NCI-H2107 (cell line): ENCODE measurements around the gene JPH3.
"Not testable (repeated sequence)": the region's sequence is repeated elsewhere in the genome, so short reads cannot be mapped to it uniquely, and the experiment has no call there.

Experiments
- DNase-seq: peaks from one replicate; lab custom pipeline; 2025; lab: John Stamatoyannopoulos, UW

JPH3 gene

DNA sequence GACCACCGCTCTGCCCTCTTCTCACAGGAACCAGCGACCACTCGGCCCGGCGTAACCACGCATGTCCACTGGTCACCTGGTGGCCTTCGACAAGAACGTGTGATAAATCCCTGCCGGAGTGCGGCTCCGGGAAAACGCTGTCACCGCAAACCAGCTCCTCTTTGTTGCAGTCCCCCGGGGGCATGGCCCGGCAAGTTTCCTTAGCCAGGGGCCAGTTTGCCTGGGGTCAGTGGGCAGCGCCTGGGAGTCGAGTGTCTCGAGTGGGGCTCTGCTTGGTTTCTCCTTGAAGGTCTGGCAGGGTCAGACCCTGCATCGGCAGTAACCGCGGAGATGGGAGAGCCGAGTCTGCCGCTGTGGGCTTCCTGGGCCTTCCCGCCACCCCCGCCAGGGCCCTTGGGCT, 52.5 kb downstream of the JPH3 start:
- DNase-seq = no peak

DNA sequence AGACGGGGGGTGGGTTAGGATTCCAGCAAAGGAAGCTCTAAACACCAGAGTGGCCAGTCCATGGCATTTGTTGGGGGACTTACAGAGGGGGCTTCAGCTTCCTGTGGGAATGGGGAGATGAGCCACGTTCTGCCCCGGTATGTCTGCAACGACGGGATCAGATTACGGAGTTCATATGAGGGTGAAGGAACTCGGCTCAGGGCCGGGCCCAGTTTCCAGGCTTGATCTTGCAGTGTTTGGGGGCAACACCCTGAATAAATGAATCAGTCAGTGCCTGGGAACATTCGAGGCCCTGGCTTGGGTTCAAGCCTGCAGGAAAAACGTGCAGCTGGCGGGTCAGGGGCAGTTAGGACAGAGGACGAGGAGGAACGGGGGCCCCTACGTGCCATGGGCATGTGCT, 54.0 kb downstream of the JPH3 start:
- DNase-seq = no peak

DNA sequence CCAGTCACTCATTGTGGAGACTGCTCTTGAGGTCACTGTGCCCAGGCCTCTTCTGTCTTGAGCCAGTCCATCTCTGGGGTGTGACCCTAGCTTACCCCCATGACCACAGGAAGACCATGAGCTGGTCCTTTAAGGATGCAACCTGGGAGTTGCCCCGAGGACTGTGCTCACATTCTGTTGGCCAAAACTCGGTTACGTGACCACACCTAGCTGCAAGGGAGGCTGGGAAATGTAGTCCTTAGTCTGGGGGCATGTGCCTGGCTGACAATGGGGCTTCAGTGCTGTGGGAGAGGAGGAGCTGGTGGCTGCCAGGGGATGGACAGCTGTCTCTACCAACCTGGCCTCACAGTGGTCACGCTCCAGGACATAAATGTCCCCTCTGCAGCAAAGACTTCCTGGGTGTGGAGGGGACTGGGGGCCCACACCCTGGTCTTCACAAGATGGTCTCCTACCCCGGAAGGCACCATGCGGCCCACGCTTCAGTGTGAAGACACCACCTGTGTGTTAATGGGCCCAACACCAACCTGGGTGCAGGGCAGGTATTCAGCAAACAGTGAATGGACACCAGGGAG, 55.4 kb downstream of the JPH3 start:
- DNase-seq = no peak

DNA sequence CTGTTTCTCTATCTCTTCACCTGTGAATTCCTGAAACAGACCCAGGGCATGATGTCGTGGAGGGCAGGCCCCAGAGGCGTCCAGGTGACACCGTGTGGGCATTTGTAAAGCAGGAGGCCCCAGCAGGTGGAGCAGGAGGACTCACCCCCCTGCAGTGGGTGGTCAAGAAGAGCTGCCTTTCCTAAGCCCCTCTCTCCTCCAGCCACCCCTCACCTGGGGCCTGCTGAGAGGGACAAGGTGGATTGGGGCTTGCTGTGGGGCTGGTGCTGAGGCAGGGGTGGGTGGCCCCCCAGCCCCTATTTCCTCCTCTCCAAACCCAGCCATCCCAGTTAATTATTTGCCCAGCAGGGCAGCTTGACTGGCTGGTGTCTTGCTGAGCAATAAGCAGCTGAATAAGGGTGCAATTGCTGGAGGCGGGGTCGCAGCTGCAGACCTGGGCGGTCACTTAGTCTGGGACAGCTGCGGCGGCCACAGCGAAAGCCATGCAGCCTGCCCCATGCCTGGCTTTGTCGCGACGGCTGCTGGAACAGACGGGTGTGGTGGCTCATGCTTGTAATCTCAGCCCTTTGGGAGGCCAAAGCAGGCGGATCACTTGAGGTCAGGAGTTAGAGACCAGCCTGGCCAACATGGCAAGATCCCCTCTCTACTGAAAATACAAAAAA, 56.4 kb downstream of the JPH3 start:
- DNase-seq = no peak

DNA sequence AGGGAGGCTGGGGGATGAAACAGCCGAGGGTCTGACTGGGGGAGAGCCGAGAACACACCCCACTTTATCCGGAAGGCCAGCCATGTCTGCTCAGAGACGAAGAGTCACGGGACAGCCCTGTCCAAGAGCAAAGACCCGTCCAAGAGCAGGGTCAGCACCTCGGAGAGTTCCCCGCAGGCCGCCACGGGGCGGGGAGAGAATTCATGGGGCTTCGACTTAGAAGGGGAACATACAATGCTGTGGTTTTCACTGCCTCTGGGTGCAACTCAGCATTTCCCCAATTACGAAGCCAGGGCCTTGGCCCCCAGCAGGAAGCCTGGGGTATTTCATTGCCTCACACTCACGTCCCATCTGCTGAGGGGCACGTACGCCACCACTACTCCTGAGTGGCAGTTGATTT, 59.3 kb downstream of the JPH3 start:
- no peak for DNase-seq

DNA sequence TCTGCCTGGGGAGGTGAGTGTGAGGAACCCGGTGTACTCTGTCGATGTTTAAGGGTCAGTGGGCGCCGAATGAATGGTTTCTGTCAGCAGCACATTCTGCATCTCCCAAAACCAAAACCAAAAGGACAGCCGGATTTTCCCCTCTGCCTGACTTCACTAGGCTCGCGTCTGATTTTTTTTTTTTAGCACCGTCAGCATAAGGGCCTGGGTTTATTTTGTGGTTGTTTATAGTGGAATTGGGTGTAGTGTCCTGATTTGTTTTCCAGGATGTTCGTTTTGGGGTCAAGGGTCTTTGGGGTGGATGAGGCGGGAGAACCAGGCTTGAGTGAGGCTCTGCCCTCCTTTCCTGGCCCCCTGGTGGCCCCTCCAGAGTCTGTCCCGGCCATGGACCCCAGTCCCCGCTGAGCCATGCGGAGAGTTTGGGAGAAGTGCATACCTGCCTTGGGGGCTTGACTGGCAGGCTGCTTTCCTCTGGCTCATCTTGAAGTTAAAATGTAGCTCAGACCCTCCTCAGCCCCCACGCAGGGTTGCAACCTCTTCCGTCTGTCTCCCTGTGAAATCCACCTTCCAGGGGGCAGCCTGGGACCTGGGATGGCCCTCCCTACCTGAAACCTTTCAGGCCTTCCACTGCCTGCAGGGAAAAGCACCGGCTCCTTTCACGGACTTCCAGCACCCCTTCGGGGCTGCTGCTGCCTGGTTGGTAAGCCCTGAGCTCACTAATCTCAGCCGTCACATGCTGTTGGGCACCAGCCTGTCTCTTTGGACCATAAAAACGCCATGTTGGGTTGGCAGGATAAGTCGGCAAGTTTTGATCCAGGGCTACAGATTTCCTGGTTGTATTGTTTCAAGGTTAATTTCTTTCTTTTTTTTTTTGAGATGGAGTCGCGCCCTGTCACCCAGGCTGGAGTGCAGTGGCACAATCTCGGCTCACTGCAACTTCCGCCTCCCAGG, 60.2 kb downstream of the JPH3 start:
- DNase-seq = no peak

DNA sequence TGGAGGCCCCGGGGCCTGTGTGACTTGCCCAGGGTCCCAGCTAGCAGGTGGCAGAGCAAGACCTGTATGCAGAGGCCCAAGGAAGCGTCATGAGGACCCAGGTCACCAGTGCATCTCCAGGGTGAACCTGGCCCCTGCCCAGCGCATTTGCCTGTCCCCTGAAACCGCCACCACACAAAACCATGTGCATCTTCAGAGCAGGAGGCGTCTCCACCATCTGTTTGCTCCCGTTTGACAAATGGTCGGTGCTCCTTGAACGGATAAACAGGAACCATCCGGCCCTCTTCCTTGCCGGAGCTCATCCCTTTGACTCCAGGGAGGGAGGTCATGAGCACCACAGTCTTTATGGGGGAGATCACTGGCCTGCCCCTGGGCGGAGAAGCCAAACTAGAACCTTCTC, 62.5 kb downstream of the JPH3 start:
- no peak for DNase-seq

DNA sequence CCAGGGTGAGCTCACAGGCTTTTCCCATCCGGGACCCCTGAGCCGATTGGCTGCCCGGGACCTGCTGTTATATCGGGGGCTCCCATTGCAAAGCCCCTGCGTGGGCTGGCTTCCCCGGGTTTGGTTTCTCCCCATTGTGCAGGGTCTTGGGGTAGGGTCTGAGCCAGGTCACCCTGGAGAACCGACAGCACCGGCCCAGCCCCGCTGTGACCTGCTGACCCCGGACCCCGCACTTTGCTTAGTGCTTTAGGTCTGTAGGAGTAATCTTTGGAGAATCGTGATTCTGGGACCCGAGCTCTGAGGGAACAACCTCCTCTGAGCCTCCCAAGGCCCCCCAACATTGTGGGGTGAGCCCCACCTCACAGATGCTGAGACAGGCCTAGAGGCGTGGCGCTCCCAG, 62.9 kb downstream of the JPH3 start:
- DNase-seq = no peak

DNA sequence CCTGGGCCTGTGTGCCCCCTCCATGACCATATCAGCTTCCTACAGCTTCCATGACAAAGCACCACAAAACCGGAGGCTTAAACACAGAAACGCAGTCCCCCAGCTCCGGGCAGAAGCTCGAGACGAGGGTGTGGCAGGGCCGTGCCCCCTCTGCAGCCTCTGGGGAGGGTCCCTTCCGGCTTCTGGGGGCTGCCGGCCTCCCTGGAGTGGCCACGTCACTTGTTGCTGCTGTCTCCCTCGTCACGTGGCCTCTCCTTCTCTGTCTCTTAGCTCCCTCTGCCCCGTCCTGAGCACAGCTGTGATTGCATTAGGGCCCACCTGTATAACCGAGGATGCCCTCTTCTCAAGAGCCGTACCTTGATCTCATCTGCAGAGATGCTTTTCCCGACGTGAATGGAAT, 64.6 kb downstream of the JPH3 start:
- DNase-seq = no peak

DNA sequence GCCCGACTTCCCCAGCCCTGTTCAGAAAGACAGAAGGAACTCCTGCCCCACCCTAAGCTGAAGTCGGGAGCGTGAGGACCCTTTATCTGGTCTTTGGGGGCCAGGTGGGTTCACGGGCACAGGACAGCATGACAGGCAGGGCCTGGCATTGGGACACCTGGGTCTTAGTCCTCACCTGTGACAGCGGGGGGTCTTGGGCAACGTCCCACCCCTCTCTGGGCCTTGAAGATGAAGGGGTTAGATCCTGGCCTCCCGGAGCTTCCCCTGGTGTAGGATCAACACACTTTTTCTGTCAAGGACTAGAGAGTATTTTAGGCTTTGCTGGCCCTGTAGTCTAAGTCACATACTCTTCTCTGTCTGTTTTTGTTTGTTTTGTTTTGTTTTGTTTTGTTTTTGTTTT, 65.1 kb downstream of the JPH3 start:
- DNase-seq = no peak

DNA sequence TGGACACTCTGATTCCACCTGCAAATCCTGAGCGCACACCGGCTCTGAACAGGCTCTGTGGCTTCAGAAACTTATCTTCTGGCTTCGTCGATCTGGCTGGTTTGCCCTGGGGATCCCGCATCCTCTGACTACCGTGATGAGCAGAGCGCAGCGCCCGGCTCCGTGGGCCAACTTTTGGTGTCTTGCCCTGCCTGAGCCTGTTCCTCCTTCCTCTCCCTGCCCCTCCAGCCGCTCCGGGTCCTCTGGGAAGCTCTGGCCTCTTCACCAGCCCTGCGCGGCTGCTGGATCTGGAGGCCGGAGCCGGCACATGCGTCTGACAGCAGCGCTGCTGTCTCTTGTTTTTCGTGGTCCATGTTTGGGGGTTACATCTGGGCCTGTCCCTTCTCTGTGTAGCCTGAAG, 65.6 kb downstream of the JPH3 start:
- no peak for DNase-seq

DNA sequence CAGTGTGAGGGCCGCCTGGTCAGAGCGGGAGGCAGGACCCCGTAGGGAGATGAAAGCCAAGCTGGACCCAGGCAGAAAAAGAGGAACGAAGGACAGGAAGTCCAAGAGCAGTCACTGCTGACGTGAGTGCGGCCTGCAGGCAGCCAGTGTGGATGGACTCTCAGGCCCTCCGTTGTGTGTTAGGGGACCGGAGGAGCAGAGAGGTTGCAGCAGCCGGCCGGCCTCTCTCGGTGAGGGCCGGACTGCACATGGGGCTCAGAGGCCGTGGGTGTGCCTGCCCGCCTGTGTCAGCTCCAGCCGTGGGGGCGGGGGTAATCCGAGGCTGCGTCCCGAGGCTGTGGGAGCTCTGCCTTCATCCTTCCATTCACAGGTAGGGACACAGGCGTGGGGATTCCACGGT, 67.4 kb downstream of the JPH3 start:
- no peak for DNase-seq

DNA sequence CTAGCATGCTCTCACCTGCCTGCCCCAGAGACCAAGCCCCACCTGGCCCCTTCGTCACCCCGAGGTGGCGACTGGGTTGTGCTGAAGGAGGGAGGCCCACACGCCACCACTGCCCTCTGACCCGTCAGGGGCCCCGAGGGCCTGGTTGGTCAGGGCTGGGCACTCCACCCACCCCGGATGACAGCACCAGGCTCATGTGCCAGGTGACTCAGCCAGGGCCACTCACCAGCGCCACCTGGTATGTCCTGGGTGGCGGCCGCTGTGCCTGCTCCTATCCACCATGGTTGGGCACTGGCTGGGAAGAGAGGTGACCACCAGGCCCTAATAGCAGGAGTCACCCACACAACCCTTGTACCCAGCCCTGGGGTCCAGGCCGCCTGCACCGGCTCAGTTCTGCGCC, 68.9 kb downstream of the JPH3 start:
- DNase-seq = no peak

DNA sequence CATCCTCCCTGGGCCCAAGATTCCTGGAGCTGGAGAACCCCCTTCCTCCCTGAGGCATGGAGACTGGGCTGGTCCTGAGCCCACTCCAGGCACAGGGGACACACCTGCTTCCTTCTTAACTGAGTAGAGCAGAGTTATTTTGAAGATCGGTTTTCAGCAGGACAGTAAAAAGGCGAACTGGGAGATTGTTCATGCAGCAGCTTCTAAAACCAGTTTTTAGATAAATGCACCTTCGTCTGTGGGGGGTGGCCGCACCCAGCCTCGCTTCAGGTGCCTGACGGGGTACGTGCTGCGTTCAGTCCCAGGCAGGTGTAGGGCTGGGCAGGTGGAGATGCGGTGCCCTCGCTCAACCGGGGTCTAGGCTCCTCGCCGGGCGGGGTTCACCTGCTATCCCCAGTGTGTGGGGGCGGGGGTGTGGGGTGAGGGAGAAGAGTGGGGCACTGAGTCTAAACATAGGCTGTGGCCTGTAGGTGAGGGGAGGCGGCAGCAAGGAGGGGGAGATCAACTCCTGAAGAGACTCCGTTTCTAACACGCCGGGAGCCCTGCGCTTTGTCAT, 69.5 kb downstream of the JPH3 start:
- DNase-seq = no peak

DNA sequence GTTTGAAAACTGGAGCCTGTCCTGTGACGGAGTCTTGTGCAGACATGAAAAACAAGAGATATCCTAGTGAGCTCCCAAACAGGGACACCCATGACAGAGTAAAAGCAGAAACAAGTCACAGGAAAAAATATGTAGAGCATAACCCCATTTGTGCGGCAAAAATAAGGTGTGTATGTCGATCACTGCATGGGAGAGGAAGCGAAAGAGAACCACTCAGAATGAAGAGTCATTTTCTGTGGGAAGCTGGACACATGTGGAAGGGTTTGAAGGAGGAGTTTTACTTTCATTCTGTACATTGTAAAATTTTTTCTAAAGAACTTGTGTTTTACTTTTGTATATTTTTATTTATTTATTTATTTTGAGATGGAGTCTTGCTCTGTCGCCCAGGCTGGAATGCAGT, 72.1 kb downstream of the JPH3 start:
- no peak for DNase-seq

DNA sequence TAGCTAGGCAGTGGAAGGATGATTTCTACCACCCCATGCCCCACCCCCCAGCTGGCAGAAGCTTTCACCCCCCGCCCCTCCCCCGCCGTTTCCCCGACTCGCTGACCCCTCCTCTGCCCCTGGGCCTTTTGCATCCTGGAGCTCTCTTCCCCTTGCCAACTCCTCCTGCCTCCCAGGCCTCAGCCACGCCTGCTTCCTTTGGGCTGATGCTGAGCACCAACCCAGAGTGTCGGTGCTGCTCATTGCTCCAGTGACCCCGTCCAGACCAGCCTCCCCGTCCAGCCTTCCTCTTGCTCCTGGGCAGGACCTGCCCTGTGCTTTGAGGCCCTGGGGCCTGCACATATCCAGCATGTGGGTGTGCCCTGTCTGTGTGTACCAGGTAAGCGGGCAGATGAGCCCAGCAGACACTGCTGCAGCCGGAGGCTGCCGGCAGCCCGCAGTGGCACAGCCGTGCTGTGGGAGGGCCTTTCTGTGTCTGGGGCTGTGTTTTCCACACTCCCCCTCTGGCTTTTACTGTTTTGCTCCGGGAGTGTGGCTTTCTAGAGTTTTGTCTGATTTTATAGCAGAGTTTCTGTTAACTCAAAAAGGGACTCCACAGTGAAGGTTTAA, 72.9 kb downstream of the JPH3 start:
- no peak for DNase-seq

DNA sequence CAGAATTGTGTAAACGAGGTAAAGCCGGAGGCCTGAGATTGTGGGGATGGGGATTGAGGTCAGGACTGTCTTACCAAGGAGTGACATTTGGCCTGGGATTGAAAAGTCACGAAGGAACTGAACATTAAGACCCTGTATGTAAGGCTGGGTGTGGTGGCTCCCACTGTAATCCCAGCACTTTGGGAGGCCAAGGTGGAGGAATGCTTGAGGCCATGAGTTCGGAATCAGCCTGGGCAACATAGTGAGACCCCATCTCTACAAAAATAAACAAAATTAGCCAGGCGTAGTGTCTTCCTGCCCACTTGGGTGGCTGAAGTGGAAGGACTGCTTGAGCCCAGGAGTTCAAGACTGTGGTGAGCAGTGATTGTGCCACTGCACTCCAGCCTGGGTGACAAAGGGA, 75.5 kb downstream of the JPH3 start:
- DNase-seq = no peak

DNA sequence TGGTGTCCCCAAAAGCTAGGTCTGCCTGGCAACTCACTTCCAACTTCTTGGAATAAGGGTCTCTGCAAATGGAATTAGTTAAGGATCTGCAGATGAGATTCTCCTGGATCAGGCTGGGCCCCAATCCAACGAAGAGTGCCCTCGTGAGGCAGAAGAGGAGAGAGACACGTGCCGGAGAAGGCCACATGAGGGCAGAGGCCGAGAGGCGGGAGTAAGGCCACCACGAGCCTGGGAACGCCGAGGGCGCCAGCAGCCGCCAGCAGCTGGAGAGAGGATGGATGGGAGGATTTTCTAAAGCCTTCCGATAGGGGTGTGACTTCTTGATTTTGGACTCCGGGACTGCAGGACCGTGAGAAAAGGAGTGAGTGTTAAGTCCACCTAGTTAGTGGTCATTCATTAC, 76.3 kb downstream of the JPH3 start:
- DNase-seq = no peak

DNA sequence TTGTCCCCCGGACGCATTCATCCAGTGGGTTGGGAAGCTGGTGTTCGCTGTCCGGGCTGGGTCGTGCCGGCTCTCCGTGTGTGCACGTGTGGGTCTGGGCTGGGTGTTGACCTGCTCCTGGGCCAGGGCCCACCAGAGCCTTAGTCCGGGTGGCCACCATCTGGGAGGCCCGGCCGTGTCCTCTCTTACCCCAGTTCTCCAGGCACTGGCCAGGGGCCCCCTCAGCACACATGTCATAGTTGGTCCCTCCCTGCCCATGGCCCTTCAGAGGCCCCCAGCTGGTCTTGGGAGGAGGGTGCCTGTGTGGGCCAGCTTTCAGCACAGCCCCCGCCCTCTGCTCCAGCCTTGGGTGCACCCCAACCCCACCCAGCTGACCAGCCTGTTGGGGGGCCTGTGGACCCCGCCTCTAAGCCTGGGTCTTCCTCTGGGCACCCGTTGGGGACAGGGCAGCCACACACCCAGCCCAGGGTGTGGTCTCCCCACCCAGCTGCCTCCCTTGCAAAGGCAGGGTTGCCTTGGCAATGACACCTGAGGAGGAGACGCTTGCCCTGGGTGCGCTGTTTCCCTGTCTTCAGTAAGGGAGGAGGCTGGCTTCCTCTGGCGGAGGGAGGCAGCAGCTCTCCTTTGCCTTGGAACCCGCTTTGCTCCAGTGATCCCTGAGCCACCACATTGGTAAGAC, 77.4 kb downstream of the JPH3 start:
- DNase-seq = no peak

DNA sequence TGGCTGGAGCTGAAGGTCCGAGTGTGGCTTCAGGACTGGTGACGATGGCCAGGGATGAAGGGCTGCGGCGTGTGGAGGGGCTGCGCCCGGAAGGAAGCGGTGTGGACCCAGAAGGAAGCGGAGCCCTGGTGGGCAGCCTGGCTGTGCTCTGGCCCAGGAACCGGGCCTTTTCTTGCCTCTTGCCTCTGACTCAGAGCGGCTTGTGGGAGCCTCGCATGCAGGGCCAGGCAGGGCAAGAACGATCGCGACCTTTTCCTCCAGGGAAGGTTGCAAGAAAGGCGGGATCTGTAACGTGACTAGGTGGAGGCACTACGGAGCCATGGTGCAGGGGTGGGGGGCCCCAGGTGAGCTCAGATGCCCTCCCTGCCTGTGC, 78.0 kb downstream of the JPH3 start:
- no peak for DNase-seq

DNA sequence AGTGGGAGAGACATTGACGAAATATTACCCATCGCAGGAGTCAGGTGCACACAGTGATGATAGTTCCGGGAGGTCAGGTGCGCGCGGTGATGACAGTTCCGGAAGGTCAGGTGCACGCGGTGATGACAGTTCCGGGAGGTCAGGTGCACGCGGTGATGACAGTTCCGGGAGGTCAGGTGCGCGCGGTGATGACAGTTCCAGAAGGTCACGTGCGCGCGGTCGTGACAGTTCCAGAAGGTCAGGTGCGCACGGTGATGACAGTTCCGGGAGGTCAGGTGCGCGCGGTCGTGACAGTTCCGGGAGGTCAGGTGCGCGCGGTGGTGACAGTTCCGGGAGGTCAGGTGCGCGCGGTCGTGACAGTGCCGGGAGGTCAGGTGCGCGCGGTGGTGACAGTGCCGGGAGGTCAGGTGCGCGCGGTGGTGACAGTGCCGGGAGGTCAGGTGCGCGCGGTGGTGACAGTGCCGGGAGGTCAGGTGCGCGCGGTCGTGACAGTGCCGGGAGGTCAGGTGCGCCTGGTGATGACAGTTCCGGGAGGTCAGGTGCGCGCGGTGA, 78.8 kb downstream of the JPH3 start:
- not testable (repeated sequence) for DNase-seq
